ENCODE data around the gene XPC. TPM values are rescaled to one million over a fixed set of nuclear protein-coding genes. Genes with fewer than 3 reads are reported as not detected.

Gene XPC
- total and polyA plus RNA-seq, 2 of the 8 experiments (the other 6 are each of a cell fraction or from before 2014, with no cell fraction given): 8.8 to 27.3 TPM

DNA sequence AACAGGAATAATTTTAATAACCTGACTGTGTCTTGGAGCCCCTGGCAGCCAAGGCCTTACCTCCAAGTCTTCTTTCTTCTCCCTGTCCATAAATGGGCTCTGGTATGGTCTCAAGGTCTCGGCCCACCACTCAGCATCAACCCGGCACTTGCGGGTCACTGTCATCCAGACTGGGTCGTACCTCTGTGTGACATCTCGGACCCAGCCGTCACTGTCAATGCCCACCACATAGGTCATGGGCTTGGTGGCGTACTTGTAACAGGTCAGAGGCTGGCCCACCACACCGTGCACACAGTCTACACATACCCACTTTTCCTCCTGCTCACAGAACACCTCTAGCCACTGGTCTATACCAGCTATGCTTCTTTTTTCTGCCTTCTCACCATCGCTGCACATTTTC lies 20.4 kb downstream of the XPC start (continued):
- no peak for TF ChIP-seq CHD7 (IDR thresholded peaks at IDR 0.05; ENCODE audit: insufficient replicate concordance, low read length)
- TF ChIP-seq, protein P1, sequence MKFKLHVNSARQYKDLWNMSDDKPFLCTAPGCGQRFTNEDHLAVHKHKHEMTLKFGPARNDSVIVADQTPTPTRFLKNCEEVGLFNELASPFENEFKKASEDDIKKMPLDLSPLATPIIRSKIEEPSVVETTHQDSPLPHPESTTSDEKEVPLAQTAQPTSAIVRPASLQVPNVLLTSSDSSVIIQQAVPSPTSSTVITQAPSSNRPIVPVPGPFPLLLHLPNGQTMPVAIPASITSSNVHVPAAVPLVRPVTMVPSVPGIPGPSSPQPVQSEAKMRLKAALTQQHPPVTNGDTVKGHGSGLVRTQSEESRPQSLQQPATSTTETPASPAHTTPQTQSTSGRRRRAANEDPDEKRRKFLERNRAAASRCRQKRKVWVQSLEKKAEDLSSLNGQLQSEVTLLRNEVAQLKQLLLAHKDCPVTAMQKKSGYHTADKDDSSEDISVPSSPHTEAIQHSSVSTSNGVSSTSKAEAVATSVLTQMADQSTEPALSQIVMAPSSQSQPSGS (IDR thresholded peaks at IDR 0.05; ENCODE audit: low read length): no peak
- TF ChIP-seq SP2 (IDR thresholded peaks at IDR 0.05; ENCODE audit: low read length): no peak
- no peak for TF ChIP-seq KDM1A (IDR thresholded peaks at IDR 0.05; ENCODE audit: borderline replicate concordance, low read length)
- TF ChIP-seq EZH2 (IDR thresholded peaks at IDR 0.05; ENCODE audit: low read depth, low read length, severe bottlenecking): no peak
- no peak for TF ChIP-seq HDAC6 (IDR thresholded peaks at IDR 0.05; ENCODE audit: low read depth, low read length)
- TF ChIP-seq SIRT6 (IDR thresholded peaks at IDR 0.05; ENCODE audit: low read length): no peak
- no peak for TF ChIP-seq JUN (IDR thresholded peaks at IDR 0.05; ENCODE audit: low read depth, low read length)
- no peak for TF ChIP-seq PHF8 (conservative IDR thresholded peaks at IDR 0.05; ENCODE audit: low read depth, low read length)
- TF ChIP-seq CREB1 (IDR thresholded peaks at IDR 0.05): no peak
- no peak for TF ChIP-seq SP1 (IDR thresholded peaks at IDR 0.05; ENCODE audit: low read depth, low read length)

Measured in H1 (cell line).